SH-SY5Y (cell line): Measurements from ENCODE around the gene IGSF3.

ENCODE experiments used
- GATA2 ChIP-seq: IDR thresholded peaks from 2 replicates; pipeline ENCODE4 v1.6.1; 2011; ENCODE audit warnings: mild to moderate bottlenecking, low read depth, low read length
- GATA3 ChIP-seq: IDR thresholded peaks from 2 replicates; pipeline ENCODE4 v1.6.1; 2011; ENCODE audit warnings: low read depth, mild to moderate bottlenecking, low read length, moderate library complexity

DNA sequence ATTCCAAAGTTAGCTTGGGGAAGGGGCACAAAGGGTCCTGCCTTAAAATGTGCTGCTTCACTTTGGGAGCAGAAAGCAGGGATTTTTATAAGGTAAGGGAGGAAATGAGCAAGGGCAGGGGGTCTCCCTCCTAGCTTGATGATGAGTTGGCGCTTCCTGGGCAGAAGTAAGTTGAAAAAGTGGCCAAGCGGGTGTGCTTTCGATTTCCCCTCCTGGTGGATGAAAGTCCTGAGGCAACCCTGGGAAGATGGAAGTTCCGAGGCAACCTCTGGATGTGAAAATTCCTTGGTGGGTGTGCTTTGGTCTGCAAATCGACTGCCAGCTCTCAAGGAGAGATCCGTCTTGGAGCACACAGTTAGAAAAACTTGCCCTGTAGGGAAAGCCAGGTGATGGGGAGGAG is 45.0 kb upstream of the IGSF3 start:
- TF ChIP-seq GATA2 (no peak), GATA3 (no peak)
